HL-60 (cell line): ENCODE data around the gene NCR2.

Experiments
- DNase-seq, 2 experiments: peaks; one replicate each; pipeline ENCODE4 v3.0.0-alpha.2; 2010 to 2020; ENCODE audit warnings: low read depth in 1 of 2, low spot score in 1 of 2
- H3K27ac ChIP-seq: fragments of 250-450 bp; sonication (Bioruptor Pico); replicated peaks from 2 replicates; pipeline ENCODE4 v1.5.1; 2020; ENCODE audit warnings: mild to moderate bottlenecking, moderate library complexity
- H3K27me3 ChIP-seq: fragments of 250-450 bp; sonication (Bioruptor Pico); 2 replicates; pipeline ENCODE4 v1.5.1; 2021; ENCODE audit warnings: mild to moderate bottlenecking, moderate library complexity; ENCODE audit not compliant: insufficient read depth, poor library complexity, severe bottlenecking
- H3K4me3 ChIP-seq: replicated peaks from 2 replicates; pipeline ENCODE4 v1.5.1; 2011; ENCODE audit warnings: mild to moderate bottlenecking, control low read depth, low read length; ENCODE audit not compliant: insufficient read depth
- GABPA ChIP-seq: IDR thresholded peaks from 2 replicates; pipeline ENCODE4 v1.6.1; 2012; ENCODE audit warnings: low read depth
- POLR2AphosphoS5 ChIP-seq: IDR thresholded peaks from 2 replicates; pipeline ENCODE4 v1.6.1; 2012; ENCODE audit warnings: low read depth
- REST ChIP-seq: IDR thresholded peaks from 2 replicates; pipeline ENCODE4 v1.6.1; 2012; ENCODE audit warnings: low read depth; ENCODE audit not compliant: insufficient replicate concordance
- SPI1 ChIP-seq: IDR thresholded peaks from 2 replicates; pipeline ENCODE4 v1.6.1; 2012; ENCODE audit warnings: low read depth, mild to moderate bottlenecking, borderline replicate concordance
- TF ChIP-seq, protein P1 (sequence below): IDR thresholded peaks from one replicate; pipeline ENCODE4 v1.5.1; 2011; ENCODE audit warnings: low read length, control low read depth, inconsistent platforms; ENCODE audit not compliant: insufficient read depth

The NCR2 gene

DNA sequence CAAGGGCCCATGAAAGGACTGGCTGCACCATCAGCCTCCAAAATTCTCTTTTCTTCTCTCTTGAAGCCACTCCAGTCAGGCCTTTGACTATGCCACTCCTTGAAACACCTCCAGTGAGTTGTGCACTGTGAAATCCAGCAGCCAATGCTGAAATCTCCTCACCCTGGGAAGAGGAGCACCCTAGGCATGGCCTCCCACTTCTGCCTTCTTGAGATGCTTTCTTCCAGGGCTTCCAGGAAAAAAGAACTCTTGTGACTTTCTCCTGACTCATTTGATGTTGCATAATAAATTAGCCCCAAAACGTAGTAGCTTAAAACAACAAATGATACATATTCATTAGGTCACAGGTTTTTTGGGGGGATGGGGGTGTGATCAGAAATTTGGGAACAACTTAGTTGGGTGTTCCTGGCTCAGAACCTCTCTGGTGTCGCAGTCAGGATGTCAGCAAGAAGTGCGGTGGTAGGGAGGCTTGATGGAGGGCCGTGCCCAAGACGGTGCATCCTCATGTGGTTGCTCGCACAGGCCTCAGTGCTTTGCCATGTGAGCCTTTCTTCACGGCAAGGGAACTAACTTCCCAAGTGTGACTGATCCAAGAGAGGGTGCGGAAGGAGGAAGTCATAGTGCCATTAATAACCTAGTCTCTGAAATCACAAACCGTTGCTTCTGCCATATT is 12.1 kb downstream of the NCR2 start:
- Histone ChIP-seq H3K4me3 (no peak overlapping the region), H3K27me3 (no peaks in the 10 kb centered on the region), H3K27ac (no peak overlapping the region)
- no peak for DNase-seq
- TF ChIP-seq REST (no peak), POLR2AphosphoS5 (no peak), SPI1 (no peak), GABPA (no peak)
- TF ChIP-seq, protein P1, sequence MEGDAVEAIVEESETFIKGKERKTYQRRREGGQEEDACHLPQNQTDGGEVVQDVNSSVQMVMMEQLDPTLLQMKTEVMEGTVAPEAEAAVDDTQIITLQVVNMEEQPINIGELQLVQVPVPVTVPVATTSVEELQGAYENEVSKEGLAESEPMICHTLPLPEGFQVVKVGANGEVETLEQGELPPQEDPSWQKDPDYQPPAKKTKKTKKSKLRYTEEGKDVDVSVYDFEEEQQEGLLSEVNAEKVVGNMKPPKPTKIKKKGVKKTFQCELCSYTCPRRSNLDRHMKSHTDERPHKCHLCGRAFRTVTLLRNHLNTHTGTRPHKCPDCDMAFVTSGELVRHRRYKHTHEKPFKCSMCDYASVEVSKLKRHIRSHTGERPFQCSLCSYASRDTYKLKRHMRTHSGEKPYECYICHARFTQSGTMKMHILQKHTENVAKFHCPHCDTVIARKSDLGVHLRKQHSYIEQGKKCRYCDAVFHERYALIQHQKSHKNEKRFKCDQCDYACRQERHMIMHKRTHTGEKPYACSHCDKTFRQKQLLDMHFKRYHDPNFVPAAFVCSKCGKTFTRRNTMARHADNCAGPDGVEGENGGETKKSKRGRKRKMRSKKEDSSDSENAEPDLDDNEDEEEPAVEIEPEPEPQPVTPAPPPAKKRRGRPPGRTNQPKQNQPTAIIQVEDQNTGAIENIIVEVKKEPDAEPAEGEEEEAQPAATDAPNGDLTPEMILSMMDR: no peak

GRCh38 chr6:41348934-41349333 is 13.5 kb downstream of the NCR2 start:
- Histone ChIP-seq H3K4me3 (no peak overlapping the region), H3K27ac (no peak overlapping the region), H3K27me3 (no peaks in the 10 kb centered on the region)
- no peak for TF ChIP-seq SPI1
- no peak for TF ChIP-seq POLR2AphosphoS5
- no peak for DNase-seq

- TF ChIP-seq REST: no peak
- TF ChIP-seq GABPA: no peak
- TF ChIP-seq, protein P1: no peak
- no peak for TF ChIP-seq POLR2AphosphoS5
- no peak for TF ChIP-seq SPI1
- Histone ChIP-seq H3K4me3 (no peak overlapping the region), H3K27me3 (no peaks in the 10 kb centered on the region), H3K27ac (no peak overlapping the region)
- DNase-seq: no peak
Observed at GRCh38 chr6:41352396-41352795, 17.0 kb downstream of the NCR2 start.

DNA sequence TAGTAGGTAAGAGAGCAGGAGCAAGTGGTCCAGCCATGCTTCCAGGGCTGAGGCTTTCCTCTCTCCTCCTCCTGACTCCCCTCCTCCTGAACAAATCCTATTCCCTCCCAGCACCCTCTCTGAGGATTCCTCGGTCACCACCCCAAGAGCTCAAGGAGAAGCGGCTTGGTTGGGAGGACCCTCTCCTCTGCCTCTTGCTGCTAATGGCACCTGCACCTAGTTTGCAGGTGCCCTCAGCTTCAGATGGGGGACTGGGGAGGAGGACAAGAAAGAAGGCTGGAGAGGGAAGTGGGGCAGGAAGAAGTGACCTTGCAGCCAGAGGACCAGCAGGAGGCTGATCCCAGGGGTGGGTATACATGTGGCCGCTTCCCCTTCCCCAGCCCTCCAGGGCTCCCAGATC is 17.5 kb downstream of the NCR2 start:
- no peak for DNase-seq
- TF ChIP-seq, protein P1: no peak
- TF ChIP-seq REST (no peak), POLR2AphosphoS5 (no peak), SPI1 (no peak), GABPA (no peak)
- H3K27me3 ChIP-seq: no peaks in the 10 kb centered on the region
- H3K4me3 ChIP-seq: no peak overlapping the region
- H3K27ac ChIP-seq: no peak overlapping the region
